ENCODE data around the gene AP1AR. TPM values are rescaled to one million over a fixed set of nuclear protein-coding genes. Genes with fewer than 3 reads are reported as not detected.

The AP1AR gene
- total and polyA plus RNA-seq, 9 donors = 10.5 to 14.0 (median 11.5) TPM

GRCh38 chr4:112219826-112220366 is 11.7 kb upstream of the AP1AR start:
- no peak overlapping the region for H3K27ac ChIP-seq (ENCODE audit: low read length)
- no peak for DNase-seq
- H3K36me3 ChIP-seq (ENCODE audit: control insufficient read depth, insufficient read depth, low read length) = no peaks in the 10 kb centered on the region
- H3K4me3 ChIP-seq (ENCODE audit: low read length) = no peak overlapping the region
- H3K27me3 ChIP-seq (ENCODE audit: control insufficient read depth, insufficient read depth, low read length) = no peaks in the 10 kb centered on the region
- 92% methylated on average over 7 of the region's 7 CpGs for WGBS (ENCODE audit: insufficient coverage)
- no peaks in the 10 kb centered on the region for H3K4me1 ChIP-seq (ENCODE audit: control insufficient read depth, insufficient read depth, low read length)
- H3K9me3 ChIP-seq (replicated peaks; ENCODE audit: control insufficient read depth, low read depth, low read length) = no peaks in the 10 kb centered on the region

GRCh38 chr4:112222219-112222955 is 9.2 kb upstream of the AP1AR start:
- DNase-seq = no peak
- H3K4me1 ChIP-seq (ENCODE audit: control insufficient read depth, insufficient read depth, low read length) = no peaks in the 10 kb centered on the region
- 96% methylated on average over 41 of the region's 43 CpGs for WGBS (ENCODE audit: insufficient coverage)

GRCh38 chr4:112225157-112225556 is 6.4 kb upstream of the AP1AR start:
- Histone ChIP-seq H3K27me3 (ENCODE audit: control insufficient read depth, insufficient read depth, low read length) (no peaks in the 10 kb centered on the region), H3K27ac (ENCODE audit: low read length) (no peak overlapping the region), H3K36me3 (ENCODE audit: control insufficient read depth, insufficient read depth, low read length) (no peaks in the 10 kb centered on the region), H3K4me3 (ENCODE audit: low read length) (no peak overlapping the region), H3K9me3 (replicated peaks; ENCODE audit: control insufficient read depth, low read depth, low read length) (no peaks in the 10 kb centered on the region), H3K4me1 (ENCODE audit: control insufficient read depth, insufficient read depth, low read length) (no peaks in the 10 kb centered on the region)
- WGBS (ENCODE audit: insufficient coverage) = 60% methylated on average over 1 of the region's 4 CpGs
- no peak for DNase-seq

More at GRCh38 chr4:112222219-112222955, 9.2 kb upstream of the AP1AR start:
- Histone ChIP-seq H3K4me3 (ENCODE audit: low read length) (no peak overlapping the region), H3K27ac (ENCODE audit: low read length) (no peak overlapping the region), H3K36me3 (ENCODE audit: control insufficient read depth, insufficient read depth, low read length) (no peaks in the 10 kb centered on the region), H3K27me3 (ENCODE audit: control insufficient read depth, insufficient read depth, low read length) (no peaks in the 10 kb centered on the region), H3K9me3 (replicated peaks; ENCODE audit: control insufficient read depth, low read depth, low read length) (no peaks in the 10 kb centered on the region)

- H3K27me3 ChIP-seq (ENCODE audit: control insufficient read depth, insufficient read depth, low read length) = no peaks in the 10 kb centered on the region
- no peaks in the 10 kb centered on the region for H3K9me3 ChIP-seq (replicated peaks; ENCODE audit: control insufficient read depth, low read depth, low read length)
- no peaks in the 10 kb centered on the region for H3K36me3 ChIP-seq (ENCODE audit: control insufficient read depth, insufficient read depth, low read length)
- H3K4me3 ChIP-seq (ENCODE audit: low read length) = peak overlapping the region; percentile 77
- peak overlapping the region; percentile 98 for H3K27ac ChIP-seq (ENCODE audit: low read length)
- WGBS (ENCODE audit: insufficient coverage) = under 1% methylated on average over 50 of the region's 52 CpGs
- peaks cover 2% of the 10 kb centered on the region for H3K4me1 ChIP-seq (ENCODE audit: control insufficient read depth, insufficient read depth, low read length)
- peak; percentile 99 for DNase-seq
Observed at GRCh38 chr4:112230879-112231778, 458 bp upstream of the AP1AR start.

GRCh38 chr4:112234952-112235609 is 3.5 kb downstream of the AP1AR start:
- no peaks in the 10 kb centered on the region for H3K9me3 ChIP-seq (replicated peaks; ENCODE audit: control insufficient read depth, low read depth, low read length)
- no CpG with 5 or more reads among the region's 3 CpGs for WGBS (ENCODE audit: insufficient coverage)
- peak; percentile 89 for DNase-seq
- H3K4me3 ChIP-seq (ENCODE audit: low read length) = no peak overlapping the region
- H3K36me3 ChIP-seq (ENCODE audit: control insufficient read depth, insufficient read depth, low read length) = no peaks in the 10 kb centered on the region
- peaks cover 2% of the 10 kb centered on the region for H3K4me1 ChIP-seq (ENCODE audit: control insufficient read depth, insufficient read depth, low read length)
- no peaks in the 10 kb centered on the region for H3K27me3 ChIP-seq (ENCODE audit: control insufficient read depth, insufficient read depth, low read length)
- H3K27ac ChIP-seq (ENCODE audit: low read length) = no peak overlapping the region

- Histone ChIP-seq H3K36me3 (ENCODE audit: control insufficient read depth, insufficient read depth, low read length) (no peaks in the 10 kb centered on the region), H3K4me1 (ENCODE audit: control insufficient read depth, insufficient read depth, low read length) (peaks cover 2% of the 10 kb centered on the region), H3K27ac (ENCODE audit: low read length) (no peak overlapping the region), H3K4me3 (ENCODE audit: low read length) (no peak overlapping the region), H3K27me3 (ENCODE audit: control insufficient read depth, insufficient read depth, low read length) (no peaks in the 10 kb centered on the region), H3K9me3 (replicated peaks; ENCODE audit: control insufficient read depth, low read depth, low read length) (no peaks in the 10 kb centered on the region)
- 56% methylated on average over 1 of the region's 2 CpGs for WGBS (ENCODE audit: insufficient coverage)
- no peak for DNase-seq
Observed at GRCh38 chr4:112236040-112236439, 4.5 kb downstream of the AP1AR start.

- WGBS (ENCODE audit: insufficient coverage) = 80% methylated on average over 2 of the region's 2 CpGs
- no peaks in the 10 kb centered on the region for H3K36me3 ChIP-seq (ENCODE audit: control insufficient read depth, insufficient read depth, low read length)
- DNase-seq = no peak
Observed at GRCh38 chr4:112238833-112239232, 7.2 kb downstream of the AP1AR start.

GRCh38 chr4:112245383-112245782 is 13.8 kb downstream of the AP1AR start:
- no CpG with 5 or more reads among the region's 2 CpGs for WGBS (ENCODE audit: insufficient coverage)
- Histone ChIP-seq H3K27me3 (ENCODE audit: control insufficient read depth, insufficient read depth, low read length) (no peaks in the 10 kb centered on the region), H3K9me3 (replicated peaks; ENCODE audit: control insufficient read depth, low read depth, low read length) (no peaks in the 10 kb centered on the region), H3K4me3 (ENCODE audit: low read length) (no peak overlapping the region), H3K27ac (ENCODE audit: low read length) (no peak overlapping the region), H3K4me1 (ENCODE audit: control insufficient read depth, insufficient read depth, low read length) (no peaks in the 10 kb centered on the region), H3K36me3 (ENCODE audit: control insufficient read depth, insufficient read depth, low read length) (no peaks in the 10 kb centered on the region)
- no peak for DNase-seq

More at GRCh38 chr4:112238833-112239232, 7.2 kb downstream of the AP1AR start:
- Histone ChIP-seq H3K27ac (ENCODE audit: low read length) (no peak overlapping the region), H3K4me1 (ENCODE audit: control insufficient read depth, insufficient read depth, low read length) (no peaks in the 10 kb centered on the region), H3K27me3 (ENCODE audit: control insufficient read depth, insufficient read depth, low read length) (no peaks in the 10 kb centered on the region), H3K9me3 (replicated peaks; ENCODE audit: control insufficient read depth, low read depth, low read length) (no peaks in the 10 kb centered on the region), H3K4me3 (ENCODE audit: low read length) (no peak overlapping the region)

- H3K4me3 ChIP-seq (ENCODE audit: low read length) = no peak overlapping the region
- no peaks in the 10 kb centered on the region for H3K27me3 ChIP-seq (ENCODE audit: control insufficient read depth, insufficient read depth, low read length)
- H3K9me3 ChIP-seq (replicated peaks; ENCODE audit: control insufficient read depth, low read depth, low read length) = no peaks in the 10 kb centered on the region
- no peak for DNase-seq
- H3K27ac ChIP-seq (ENCODE audit: low read length) = no peak overlapping the region
- 48% methylated on average over 2 of the region's 3 CpGs for WGBS (ENCODE audit: insufficient coverage)
- H3K36me3 ChIP-seq (ENCODE audit: control insufficient read depth, insufficient read depth, low read length) = no peaks in the 10 kb centered on the region
- H3K4me1 ChIP-seq (ENCODE audit: control insufficient read depth, insufficient read depth, low read length) = no peaks in the 10 kb centered on the region
Observed at GRCh38 chr4:112247021-112247420, 15.4 kb downstream of the AP1AR start.

Data from muscle of leg (tissue), 11 donors.